ENCODE results near the gene METTL25.

The METTL25 gene

DNA sequence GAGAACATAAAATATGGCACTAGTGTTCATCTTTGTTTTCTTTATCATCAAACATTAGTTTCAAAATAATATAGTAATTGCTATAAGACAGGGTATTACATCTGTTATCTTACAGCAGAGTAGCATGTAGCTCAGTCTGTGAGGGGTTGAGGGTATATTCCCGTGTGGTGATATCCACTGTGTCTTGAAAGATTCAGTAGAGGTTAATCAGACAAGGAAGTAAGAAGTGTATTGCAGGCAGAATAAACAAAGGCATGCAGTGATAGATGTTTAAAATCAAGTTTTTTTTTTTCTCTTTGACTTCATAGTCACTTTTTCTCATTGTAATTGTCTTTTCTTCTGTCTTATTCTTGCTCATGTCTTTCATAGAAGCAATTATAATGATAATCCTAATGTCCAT, 48.3 kb downstream of the METTL25 start:
- DNase-seq: no peak

DNA sequence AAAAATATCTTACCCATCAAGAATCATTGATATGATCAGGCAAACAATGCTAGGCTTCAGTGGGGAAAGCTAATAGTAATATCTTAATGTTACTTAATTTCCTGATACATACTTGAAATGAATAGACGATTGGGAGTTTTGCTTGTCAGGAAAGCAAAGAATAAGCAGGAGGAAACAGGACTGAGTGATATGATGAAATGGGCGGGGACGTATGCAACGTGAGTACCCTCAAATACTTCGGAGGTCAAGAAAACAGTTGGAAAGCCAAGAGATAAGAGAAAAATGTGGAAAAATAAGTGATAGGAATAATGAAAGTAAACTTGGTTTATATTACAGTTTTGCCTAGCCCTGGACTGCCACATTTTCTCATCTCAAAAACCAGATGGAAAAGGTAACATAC, 49.2 kb downstream of the METTL25 start:
- no peak for DNase-seq

- DNase-seq: peak; percentile 40
Observed at GRCh38 chr12:82408844-82409243, 50.5 kb downstream of the METTL25 start.

- no peak for DNase-seq
Observed at GRCh38 chr12:82411546-82412230, 53.4 kb downstream of the METTL25 start.

- DNase-seq: no peak
Observed at GRCh38 chr12:82412246-82412645, 53.9 kb downstream of the METTL25 start.

- DNase-seq: peak; percentile 18
Observed at GRCh38 chr12:82414044-82414443, 55.7 kb downstream of the METTL25 start.

GRCh38 chr12:82414926-82415325, 56.6 kb downstream of the METTL25 start:
- no peak for DNase-seq

DNA sequence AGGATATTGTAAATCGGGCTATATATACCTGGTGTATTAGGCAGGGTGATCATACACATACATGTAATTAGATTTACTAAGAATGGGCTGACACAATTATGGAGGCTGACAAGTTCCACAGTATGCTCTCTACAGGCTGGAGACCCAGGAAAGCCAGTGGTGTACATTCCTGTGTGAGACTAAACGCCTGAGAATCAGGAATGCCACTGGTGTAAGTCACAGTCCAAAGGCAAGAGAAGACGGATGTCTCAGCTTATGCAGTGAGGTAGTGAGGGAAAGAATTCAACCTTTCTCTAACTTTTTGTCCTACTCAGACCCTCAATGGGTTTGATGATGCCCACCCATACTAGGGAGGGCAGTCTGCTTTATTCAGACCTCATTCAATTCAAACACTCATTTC, 57.1 kb downstream of the METTL25 start:
- no peak for DNase-seq

DNA sequence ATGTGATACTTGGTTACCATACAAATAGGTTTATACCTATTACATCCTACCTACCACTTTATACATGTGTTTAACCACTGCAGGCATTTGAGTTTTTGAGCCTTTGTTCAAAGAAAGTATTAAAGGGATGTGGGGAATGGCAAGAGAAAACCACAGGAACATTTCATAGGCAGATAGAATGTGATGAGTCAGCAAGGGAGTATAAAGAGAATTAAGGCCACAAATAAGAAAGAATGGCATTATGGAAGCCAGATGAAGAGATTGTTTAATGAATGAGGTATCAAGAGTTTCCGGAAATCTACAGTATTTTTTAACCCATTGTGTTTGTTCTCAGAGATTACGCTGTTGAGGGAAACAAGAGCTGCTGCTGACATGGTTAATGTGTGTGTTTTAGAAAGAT, 66.9 kb downstream of the METTL25 start:
- no peak for DNase-seq

DNA sequence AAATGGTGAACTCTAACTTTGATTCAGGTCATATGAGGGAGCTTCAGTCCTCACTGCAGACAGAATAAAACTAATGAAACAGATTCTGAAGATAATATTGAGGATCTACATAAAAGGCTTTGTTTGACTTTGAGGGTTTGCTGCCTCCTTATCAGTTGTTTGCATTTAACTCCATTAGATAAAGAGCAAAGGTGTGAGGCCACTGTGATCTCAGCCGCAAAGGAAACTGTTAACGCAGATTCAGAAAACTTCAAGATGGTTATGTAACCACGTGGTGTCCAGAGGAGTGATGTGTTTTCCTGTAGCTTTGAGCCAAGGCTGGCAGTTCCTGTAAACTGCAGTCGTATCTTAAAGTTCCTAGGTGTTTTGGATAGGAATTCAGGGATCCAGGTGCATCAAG, 67.8 kb downstream of the METTL25 start:
- DNase-seq: no peak

GRCh38 chr12:82426586-82426985, 68.3 kb downstream of the METTL25 start:
- no peak for DNase-seq

- DNase-seq: no peak
Observed at GRCh38 chr12:82430541-82431145, 72.3 kb downstream of the METTL25 start.

DNA sequence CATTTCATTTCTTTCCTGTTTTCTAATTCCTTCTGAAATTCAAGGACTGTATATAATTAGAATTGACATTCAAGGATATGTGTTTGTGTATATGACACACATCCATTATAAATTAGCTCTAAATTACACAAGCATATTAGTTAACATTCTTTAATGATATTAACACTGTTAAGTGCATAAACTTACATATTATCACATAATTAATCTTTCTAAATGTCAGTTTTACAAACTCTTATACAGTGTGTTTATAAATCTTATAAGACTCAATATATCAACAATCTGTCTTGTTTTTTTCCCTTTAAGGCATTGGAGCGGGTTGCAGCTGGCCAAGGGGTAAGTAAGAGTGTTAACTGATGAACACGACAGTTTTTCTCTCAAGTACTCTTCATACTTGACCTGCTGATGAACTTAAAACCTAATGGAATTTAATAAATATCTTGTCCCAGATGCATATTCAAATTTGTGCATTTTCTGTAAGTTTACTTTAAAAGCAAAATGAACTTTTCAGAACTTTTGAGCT, 76.1 kb downstream of the METTL25 start:
- DNase-seq: no peak

DNA sequence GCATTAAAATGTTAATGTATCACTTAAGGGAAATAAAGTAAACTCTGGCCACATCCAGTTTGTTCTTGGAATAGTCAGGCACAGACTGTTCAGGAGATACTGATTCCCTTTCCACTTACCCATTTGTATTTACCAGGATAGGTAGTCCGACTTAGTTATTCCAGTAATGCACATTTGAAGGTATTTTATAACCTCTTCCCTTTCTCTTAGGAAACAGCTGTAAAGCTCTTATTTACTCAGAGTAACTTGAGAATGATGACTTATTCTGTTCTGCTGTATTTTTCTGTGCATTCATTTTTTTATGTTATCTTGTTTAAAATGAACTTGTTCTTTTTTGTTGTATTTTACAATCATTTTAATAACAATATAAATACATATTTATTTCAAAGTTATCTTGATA, 78.0 kb downstream of the METTL25 start:
- no peak for DNase-seq

GRCh38 chr12:82437744-82438143, 79.4 kb downstream of the METTL25 start:
- no peak for DNase-seq

DNA sequence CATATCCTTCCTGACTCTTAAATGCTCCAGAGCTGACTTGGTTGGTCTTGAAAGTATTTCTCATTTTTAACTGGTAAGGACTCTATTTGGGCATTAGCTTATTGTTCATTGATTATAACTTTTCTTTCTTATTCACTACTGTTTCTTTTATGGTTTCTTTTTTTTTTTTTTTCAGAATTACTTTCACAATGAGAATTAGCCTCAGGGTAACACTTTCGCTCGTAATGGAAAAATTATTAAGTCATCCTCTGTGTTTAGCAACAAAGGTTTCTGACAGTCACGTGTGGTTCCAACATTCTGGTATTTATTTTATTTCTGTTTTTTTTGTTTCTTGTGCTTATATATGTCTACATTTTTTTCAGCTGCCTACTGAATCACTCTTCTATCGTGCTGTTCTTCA, 80.0 kb downstream of the METTL25 start:
- DNase-seq: no peak

- no peak for DNase-seq
Observed at GRCh38 chr12:82440885-82441284, 82.6 kb downstream of the METTL25 start.

DNA sequence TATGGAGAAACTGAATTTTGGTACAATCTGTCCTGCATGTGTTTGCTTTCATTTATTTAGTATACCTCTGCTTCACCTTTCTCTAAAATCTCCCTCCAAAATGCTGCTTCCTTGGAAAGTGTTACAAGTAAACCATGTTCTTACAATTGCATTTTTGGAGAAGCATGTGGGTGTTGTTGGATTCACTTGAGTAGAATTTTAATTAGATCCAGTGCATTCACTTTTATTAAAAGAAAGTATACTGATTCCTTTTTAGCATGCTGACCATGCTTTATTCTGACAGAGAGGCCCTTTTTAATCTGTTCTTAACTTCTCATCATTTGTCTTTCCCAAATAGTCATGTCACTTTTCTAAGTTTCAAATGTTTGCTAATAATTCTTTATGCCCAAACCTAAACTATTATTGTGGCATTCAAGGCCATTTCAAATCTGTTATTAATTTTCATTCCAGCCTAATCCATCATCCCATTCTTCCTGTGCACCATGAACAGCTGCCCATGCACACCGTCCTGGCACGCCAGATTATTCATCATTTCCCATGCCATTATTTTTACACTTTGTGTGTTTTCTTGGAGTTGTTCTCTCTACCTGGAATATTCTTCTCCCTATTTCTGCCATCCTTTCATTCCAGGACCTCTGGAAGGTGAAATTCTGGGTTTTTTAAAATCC, 90.7 kb downstream of the METTL25 start:
- DNase-seq: no peak

GRCh38 chr12:82456633-82457032, 98.3 kb downstream of the METTL25 start:
- no peak for DNase-seq

DNA sequence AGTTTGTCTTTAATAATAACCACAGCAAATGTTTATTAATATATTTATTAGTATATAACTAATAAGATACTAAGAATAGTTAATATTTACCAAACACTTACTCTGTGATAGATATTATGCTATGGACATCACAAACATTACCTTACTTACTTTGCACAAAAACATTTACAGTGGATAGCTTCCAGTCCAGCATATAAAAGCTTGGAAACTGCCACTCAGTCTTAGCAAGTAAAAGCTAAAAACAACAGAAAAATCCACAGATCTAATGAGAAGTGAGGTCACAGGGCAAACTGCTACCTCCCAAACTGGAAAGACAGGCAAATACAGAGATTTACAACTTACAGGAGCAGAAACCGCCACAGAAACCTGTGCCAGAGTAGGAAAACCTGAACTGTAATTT, 99.8 kb downstream of the METTL25 start:
- no peak for DNase-seq

DNA sequence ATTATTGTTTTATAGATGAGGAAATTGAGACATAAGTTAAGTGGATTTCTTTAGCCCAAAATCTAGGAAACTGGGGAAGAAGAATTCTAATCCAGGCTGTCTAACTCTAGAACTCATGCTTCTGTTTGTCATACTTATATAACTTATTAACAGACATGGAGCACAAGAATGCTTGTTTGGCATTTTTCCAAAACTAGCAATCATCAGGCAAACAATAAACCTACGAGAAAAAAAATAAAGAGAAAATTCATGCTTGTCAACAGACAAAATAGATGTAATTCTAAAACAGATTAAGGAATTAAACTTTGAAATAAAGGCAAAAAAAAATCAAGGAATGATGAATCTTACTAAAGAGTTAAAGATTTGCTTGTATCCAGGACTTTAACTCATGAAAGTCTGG, 103.1 kb downstream of the METTL25 start:
- no peak for DNase-seq

DNA sequence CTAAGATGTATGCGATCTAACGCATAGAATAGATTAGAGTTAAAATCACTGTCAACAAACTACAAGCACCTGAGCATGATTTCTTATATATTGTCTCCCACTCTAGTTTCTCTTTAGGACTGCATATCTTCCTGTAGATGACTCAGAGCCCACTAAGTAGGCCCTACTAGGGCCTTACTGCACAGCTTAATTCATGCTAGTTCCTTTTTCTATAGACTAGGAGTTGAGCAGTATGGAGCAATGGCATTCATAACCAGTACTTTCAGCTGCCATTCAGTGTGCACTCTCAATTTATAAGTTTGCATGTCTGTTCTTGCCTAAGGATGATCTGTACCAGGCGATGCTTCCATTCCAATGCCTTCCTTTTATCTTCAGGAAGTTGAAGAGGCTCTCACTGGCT, 103.5 kb downstream of the METTL25 start:
- DNase-seq: no peak

GRCh38 chr12:82468563-82468962, 110.2 kb downstream of the METTL25 start:
- DNase-seq: no peak

DNA sequence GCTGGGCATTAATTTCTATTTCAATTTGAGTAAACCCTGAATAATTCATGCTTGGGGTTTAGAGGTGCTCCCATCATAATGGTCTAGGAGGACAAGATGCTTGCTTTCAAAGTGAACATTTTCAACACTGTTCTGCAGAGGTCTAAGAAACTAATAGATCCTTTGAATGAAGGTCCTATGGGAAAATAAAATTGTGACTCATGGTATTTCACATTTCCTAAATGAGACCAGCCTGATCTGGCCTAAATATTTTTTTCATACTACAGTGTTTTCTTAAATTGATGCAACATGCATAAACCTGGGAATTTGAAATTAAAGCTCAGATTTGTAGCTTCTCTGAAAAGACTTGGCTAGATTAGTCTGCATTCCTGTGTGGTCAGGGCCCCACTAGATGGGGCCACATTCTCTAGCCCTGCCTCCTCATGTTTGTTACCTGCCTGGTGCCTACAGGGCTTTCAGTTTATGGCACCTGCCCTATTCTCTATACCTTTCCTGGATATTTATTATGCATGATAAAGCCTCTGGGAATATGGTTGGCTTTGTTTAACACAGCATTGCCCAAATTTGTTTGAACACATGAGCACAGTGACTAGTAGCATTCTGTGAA, 112.7 kb downstream of the METTL25 start:
- no peak for DNase-seq

All from NCI-H510A treated with DMSO at 0.1 percent for 48 hours (cell line).